Keratinocyte (primary cell): ENCODE measurements around the gene STARD10. TPM values are rescaled to one million over a fixed set of nuclear protein-coding genes. Genes with fewer than 3 reads are reported as not detected.

Experiments
- DNase-seq: peaks from one replicate; pipeline ENCODE4 v3.0.0-alpha.2; 2011; ENCODE audit warnings: low read depth, missing footprints, low spot score
- FAIRE-seq: peaks from 2 replicates; lab custom pipeline; 2011; peaks lifted over from hg19 to GRCh38; lab: Jason Lieb, UNC
- H2AFZ ChIP-seq: 2 replicates; pipeline ENCODE4 v1.6.0; 2012; ENCODE audit warnings: low read length, control low read depth, inconsistent platforms; ENCODE audit not compliant: control insufficient read depth
- H3K27ac ChIP-seq: 2 replicates; pipeline ENCODE4 v1.5.1; 2011; ENCODE audit warnings: low read length; ENCODE audit not compliant: control insufficient read depth, insufficient read depth
- H3K27me3 ChIP-seq: 3 replicates; pipeline ENCODE4 v1.6.0; 2011; ENCODE audit warnings: low read length; ENCODE audit not compliant: control insufficient read depth, insufficient read depth; ENCODE audit errors: extremely low read depth
- H3K36me3 ChIP-seq, 2 experiments: 2 replicates in 1 of 2; 3 replicates in 1 of 2; pipeline ENCODE4 v1.5.1; 2011; ENCODE audit warnings: low read length in 2 of 2, mild to moderate bottlenecking in 1 of 2; ENCODE audit not compliant: control insufficient read depth in 2 of 2, insufficient read depth in 2 of 2; ENCODE audit errors: extremely low read depth in 1 of 2
- H3K4me1 ChIP-seq: 3 replicates; pipeline ENCODE4 v1.5.1; 2011; ENCODE audit warnings: low read length; ENCODE audit not compliant: control insufficient read depth, insufficient read depth; ENCODE audit errors: extremely low read depth
- H3K4me2 ChIP-seq: 3 replicates; pipeline ENCODE4 v1.6.0; 2011; ENCODE audit warnings: low read depth, low read length; ENCODE audit not compliant: control insufficient read depth, insufficient read depth; ENCODE audit errors: extremely low read depth
- H3K4me3 ChIP-seq, 3 experiments: fragments of 200-600 bp in 1 of 3; sonication (generic) in 1 of 3; 2 replicates in 2 of 3; 3 replicates in 1 of 3; pipeline ENCODE4 v1.5.1; 2011 to 2016; ENCODE audit warnings: low read length in 3 of 3, mild to moderate bottlenecking in 3 of 3, control low read depth in 2 of 3, inconsistent platforms in 1 of 3, low read depth in 1 of 3, mixed read lengths in 1 of 3, mixed run types in 1 of 3, moderate library complexity in 1 of 3; ENCODE audit not compliant: control insufficient read depth in 2 of 3, insufficient read depth in 2 of 3; ENCODE audit errors: extremely low read depth in 1 of 3
- H3K79me2 ChIP-seq: 2 replicates; pipeline ENCODE4 v1.6.0; 2012; ENCODE audit warnings: low read length; ENCODE audit not compliant: control insufficient read depth, insufficient read depth
- H3K9ac ChIP-seq: 3 replicates; pipeline ENCODE4 v1.6.0; 2011; ENCODE audit warnings: low read length; ENCODE audit not compliant: control insufficient read depth, insufficient read depth; ENCODE audit errors: extremely low read depth
- H3K9me1 ChIP-seq: 3 replicates; pipeline ENCODE4 v1.6.0; 2011; ENCODE audit warnings: low read length; ENCODE audit not compliant: control insufficient read depth, insufficient read depth; ENCODE audit errors: extremely low read depth
- H3K9me3 ChIP-seq: 2 replicates; pipeline ENCODE4 v1.5.1; 2012; ENCODE audit warnings: low read depth, low read length; ENCODE audit not compliant: control insufficient read depth
- H4K20me1 ChIP-seq: 3 replicates; pipeline ENCODE4 v1.6.0; 2011; ENCODE audit warnings: low read length; ENCODE audit not compliant: control insufficient read depth, insufficient read depth; ENCODE audit errors: extremely low read depth
- CTCF ChIP-seq, 3 experiments: IDR thresholded peaks in 1 of 3; conservative IDR thresholded peaks in 1 of 3; optimal IDR thresholded peaks in 1 of 3; 2 replicates in 2 of 3; 3 replicates in 1 of 3; pipeline versions ENCODE3 to v1.5.1; 2011; ENCODE audit warnings: low read length in 3 of 3, mild to moderate bottlenecking in 3 of 3, moderate library complexity in 2 of 3, control low read depth in 1 of 3, inconsistent platforms in 1 of 3; ENCODE audit not compliant: insufficient read depth in 2 of 3; ENCODE audit errors: extremely low read depth in 1 of 3
- EZH2 ChIP-seq: IDR thresholded peaks from one replicate; pipeline ENCODE4 v1.6.1; 2012; ENCODE audit warnings: inconsistent platforms, mild to moderate bottlenecking, low read length, moderate library complexity
- dilution Hi-C: fragments of 300-500 bp; cut with MboI; formaldehyde crosslinking; loops from one replicate; pipeline ENCODE4 v1.7.0; 2020; ENCODE audit warnings: low sequenced_read_pairs; ENCODE audit not compliant: extremely low pct_ligation_motif_present
- polyA plus RNA-seq, 5 experiments: library from polyadenylated mRNA; depleted of rRNA in 3 of 5; stranded (reverse) in 3 of 5; stranded (forward) in 1 of 5; unstranded in 1 of 5; fragments of >200 nt; gene quantifications; 1 replicate in 1 of 5; 2 replicates in 3 of 5; 3 replicates in 1 of 5; pipeline versions ENCODE4 v1.2.1 to v1.2.3, GENCODE V29; 2011 to 2012; ENCODE audit warnings: missing spikeins in 2 of 5, low read depth in 1 of 5, low replicate concordance in 1 of 5

The STARD10 gene
- polyA plus RNA-seq, 1 donor (not counting 4 experiments of a cell fraction or from before 2014, with no cell fraction given), result 67.0 TPM

- no peaks in the 10 kb centered on the region for H4K20me1 ChIP-seq
- no peaks in the 10 kb centered on the region for H3K9me1 ChIP-seq
- DNase-seq (no peak), FAIRE-seq (no peak)
- no peaks in the 10 kb centered on the region for H3K27me3 ChIP-seq
- H3K9me3 ChIP-seq, result no peaks in the 10 kb centered on the region
- peaks cover 2 to 5% of the 10 kb centered on the region in 2 experiments for H3K36me3 ChIP-seq
- H3K27ac ChIP-seq, result no peak overlapping the region
- H3K4me2 ChIP-seq, result no peak overlapping the region
- no peak for TF ChIP-seq EZH2
- TF ChIP-seq CTCF (optimal IDR thresholded peaks at IDR 0.05 in 1 of 3, IDR thresholded peaks at IDR 0.05 in 1 of 3, conservative IDR thresholded peaks at IDR 0.05 in 1 of 3; ENCODE audit: extremely low read depth in 1 of 3, insufficient read depth in 2 of 3, low read length in 3 of 3), result no peak
- no peak overlapping the region for H3K9ac ChIP-seq
- H3K79me2 ChIP-seq, result peaks cover 10% of the 10 kb centered on the region
- dilution Hi-C loops, result loop anchor here (10.0 kb wide), 1 partner anchor 60 kb away; the partner anchor contains the start of gene ATG16L2
- H2AFZ ChIP-seq, result no peak overlapping the region
- H3K4me1 ChIP-seq, result peaks cover 24% of the 10 kb centered on the region
- H3K4me3 ChIP-seq, result no peak overlapping the region
Measured at GRCh38 chr11:72754544-72755155, 39.2 kb downstream of the STARD10 start.

- dilution Hi-C loops, result loop anchor here (10.0 kb wide), 1 partner anchor 61 kb away; the partner anchor contains the start of gene ATG16L2
- H3K9me1 ChIP-seq, result no peaks in the 10 kb centered on the region
- no peak overlapping the region for H3K9ac ChIP-seq
- peaks cover 24% of the 10 kb centered on the region for H3K4me1 ChIP-seq
- no peak for FAIRE-seq
- peaks cover 2 to 5% of the 10 kb centered on the region in 2 experiments for H3K36me3 ChIP-seq
- no peaks in the 10 kb centered on the region for H4K20me1 ChIP-seq
- no peaks in the 10 kb centered on the region for H3K9me3 ChIP-seq
- no peak overlapping the region for H3K4me3 ChIP-seq
- H3K79me2 ChIP-seq, result peaks cover 10% of the 10 kb centered on the region
- no peak overlapping the region for H3K27ac ChIP-seq
- no peak overlapping the region for H3K4me2 ChIP-seq
- no peak for TF ChIP-seq CTCF (optimal IDR thresholded peaks at IDR 0.05 in 1 of 3, IDR thresholded peaks at IDR 0.05 in 1 of 3, conservative IDR thresholded peaks at IDR 0.05 in 1 of 3; ENCODE audit: extremely low read depth in 1 of 3, insufficient read depth in 2 of 3, low read length in 3 of 3)
- TF ChIP-seq EZH2, result no peak
- no peak overlapping the region for H2AFZ ChIP-seq
- DNase-seq, result no peak
- no peaks in the 10 kb centered on the region for H3K27me3 ChIP-seq
Measured at GRCh38 chr11:72754149-72754543, 39.7 kb downstream of the STARD10 start.
